PC-9 (cell line): Measurements from ENCODE around the gene CFL1. TPM values are rescaled to one million over a fixed set of nuclear protein-coding genes. Genes with fewer than 3 reads are reported as not detected.

Experiments used
- BruUV-seq: library from RNA; stranded (reverse); fragments of 400-500 nt; replicated peaks from 2 replicates; lab custom pipeline; 2021; lab: Mats Ljungman, UMichigan
- CTCF ChIA-PET: fragments of 300-600 bp; sonication (Branson Sonifier 250); formaldehyde crosslinking; loops from one replicate; lab custom pipeline; 2022; ENCODE audit warnings: antibody characterized with exemption; lab: Charles Lee
- POLR2A ChIA-PET: fragments of 300-600 bp; sonication (Branson Sonifier 250); formaldehyde crosslinking; loops from one replicate; lab custom pipeline; 2022; ENCODE audit warnings: antibody characterized with exemption; ENCODE audit not compliant: unreplicated experiment; lab: Charles Lee
- DNase-seq, 2 experiments: peaks; one replicate each; pipeline versions ENCODE4 v3.0.0 to v3.0.0-alpha.2; 2015 to 2022; ENCODE audit warnings: mixed read lengths in 1 of 2
- H2AFZ ChIP-seq: fragments of 200-600 bp; sonication (generic); 2 replicates; pipeline ENCODE4 v1.8.1; 2017; ENCODE audit warnings: antibody characterized with exemption
- H3F3A ChIP-seq: fragments of 200-600 bp; sonication (generic); 2 replicates; pipeline ENCODE4 v1.8.1; 2017; ENCODE audit warnings: antibody characterized with exemption, mild to moderate bottlenecking, low read depth; ENCODE audit not compliant: insufficient read depth
- H3K27ac ChIP-seq: fragments of 200-600 bp; sonication (generic); 2 replicates; pipeline ENCODE4 v1.6.1; 2016; ENCODE audit warnings: mixed run types
- H3K27me3 ChIP-seq: fragments of 200-600 bp; sonication (generic); 2 replicates; pipeline ENCODE4 v1.6.1; 2016; ENCODE audit warnings: low read depth, mixed run types; ENCODE audit not compliant: insufficient read depth
- H3K36me3 ChIP-seq: fragments of 200-600 bp; sonication (generic); 2 replicates; pipeline ENCODE4 v1.6.1; 2016; ENCODE audit warnings: low read depth, mixed run types
- H3K4me1 ChIP-seq: fragments of 200-600 bp; sonication (generic); replicated peaks from 2 replicates; pipeline ENCODE4 v1.6.1; 2016; ENCODE audit warnings: mixed run types; ENCODE audit not compliant: insufficient read depth
- H3K4me2 ChIP-seq: fragments of 200-600 bp; sonication (generic); 2 replicates; pipeline ENCODE4 v1.6.1; 2017; ENCODE audit warnings: mixed run types
- H3K4me3 ChIP-seq: fragments of 200-600 bp; sonication (generic); 2 replicates; pipeline ENCODE4 v1.6.1; 2016; ENCODE audit warnings: mixed run types
- H3K79me2 ChIP-seq: fragments of 200-600 bp; sonication (generic); 2 replicates; pipeline ENCODE4 v1.6.1; 2017; ENCODE audit warnings: low read depth, mixed run types
- H3K9me2 ChIP-seq: fragments of 200-600 bp; sonication (generic); 2 replicates; pipeline ENCODE4 v1.8.1; 2017; ENCODE audit warnings: mild to moderate bottlenecking; ENCODE audit not compliant: insufficient read depth
- H3K9me3 ChIP-seq: fragments of 200-600 bp; sonication (generic); 2 replicates; pipeline ENCODE4 v1.8.1; 2016; ENCODE audit warnings: low read depth; ENCODE audit not compliant: insufficient read depth
- H4K20me1 ChIP-seq: fragments of 200-600 bp; sonication (generic); 2 replicates; pipeline ENCODE4 v1.8.1; 2017; ENCODE audit not compliant: insufficient read depth
- CTCF ChIP-seq: fragments of 200-600 bp; sonication (generic); conservative IDR thresholded peaks from 2 replicates; pipeline ENCODE4 v1.6.1; 2017; ENCODE audit warnings: mixed run types, antibody characterized with exemption, mild to moderate bottlenecking, moderate library complexity
- EZH2 ChIP-seq: fragments of 200-600 bp; sonication (generic); IDR thresholded peaks from 2 replicates; pipeline ENCODE4 v1.8.0; 2017; ENCODE audit warnings: antibody characterized with exemption, low read depth
- intact Hi-C: fragments of 100-400 bp; cut with micrococcal nuclease; formaldehyde crosslinking; loops from one replicate; pipeline ENCODE4 v1.10.0; 2022; ENCODE audit not compliant: unreplicated experiment
- total RNA-seq: library from RNA; stranded (reverse); gene quantifications from 2 replicates; pipeline ENCODE4 v1.2.3, GENCODE V29; 2021

CFL1 gene
- total RNA-seq, 1 experiment from 2014 or later = 1,798 TPM

GRCh38 chr11:65859095-65859811 is 1.3 kb upstream of the CFL1 start:
- intact Hi-C loops = loop anchor here (1.0 to 2.0 kb wide), 4 partner anchors 29 to 244 kb away; partner anchors contain the start of genes FIBP, MAP3K11, OVOL1 and PCNX3
- H3K4me3 ChIP-seq = peak overlapping the region; percentile 96
- CTCF ChIA-PET = interaction anchor here (0.9 to 2.4 kb wide), 6 partner anchors 26 to 163 kb away, joined by 3 to 24 read pairs (median 8); partner anchors contain the start of genes BANF1, CCDC85B and FIBP
- peak overlapping the region; percentile 92 for H2AFZ ChIP-seq
- H3K4me2 ChIP-seq = peak overlapping the region; percentile 88
- POLR2A ChIA-PET = interaction anchor here (0.5 to 1.9 kb wide), 20 partner anchors 26 to 1925 kb away, joined by 3 to 29 read pairs (median 4); partner anchors contain the start of genes CCDC85B, FIBP, KAT5 and PCNX3
- peak; percentile 38; the same call in 1 of the 2 replicates for TF ChIP-seq CTCF
- TF ChIP-seq EZH2 = no peak
- H3F3A ChIP-seq = peaks cover 51% of the 10 kb centered on the region
- H3K27me3 ChIP-seq = no peaks in the 10 kb centered on the region
- no peaks in the 10 kb centered on the region for H3K9me3 ChIP-seq
- H3K4me1 ChIP-seq = peaks cover 21% of the 10 kb centered on the region
- H3K79me2 ChIP-seq = peaks cover 61% of the 10 kb centered on the region
- peak overlapping the region; percentile 79 for H3K27ac ChIP-seq
- no TSS peak for BruUV-seq
- peaks cover 32% of the 10 kb centered on the region for H4K20me1 ChIP-seq
- DNase-seq = peak; percentile 96 to 99
- H3K36me3 ChIP-seq = peaks cover 36% of the 10 kb centered on the region
- H3K9me2 ChIP-seq = no peaks in the 10 kb centered on the region

GRCh38 chr11:65858681-65859087 is 704 bp upstream of the CFL1 start:
- TF ChIP-seq CTCF (no peak), EZH2 (no peak)
- Histone ChIP-seq H3F3A (peaks cover 53% of the 10 kb centered on the region), H3K79me2 (peaks cover 67% of the 10 kb centered on the region), H3K9me2 (no peaks in the 10 kb centered on the region), H3K27ac (peak overlapping the region; percentile 45), H4K20me1 (peaks cover 38% of the 10 kb centered on the region), H2AFZ (peak overlapping the region; percentile 92), H3K4me3 (peak overlapping the region; percentile 96), H3K4me1 (peaks cover 21% of the 10 kb centered on the region), H3K4me2 (peak overlapping the region; percentile 88), H3K27me3 (no peaks in the 10 kb centered on the region), H3K9me3 (no peaks in the 10 kb centered on the region), H3K36me3 (peaks cover 37% of the 10 kb centered on the region)
- intact Hi-C loops = loop anchor here (1.0 to 2.0 kb wide), 5 partner anchors 30 to 244 kb away; partner anchors contain the start of genes FIBP, MAP3K11, OVOL1 and PCNX3
- ChIA-PET CTCF (interaction anchor here (0.7 to 2.0 kb wide), 2 partner anchors 11 to 26 kb away, joined by 6 to 10 read pairs; no protein-coding TSS in a partner anchor), POLR2A (interaction anchor here (0.5 to 1.7 kb wide), 17 partner anchors 10 to 1628 kb away, joined by 3 to 37 read pairs (median 4); partner anchors contain the start of genes CCDC85B, RNASEH2C and SF3B2)
- TSS peak; percentile 28 for BruUV-seq
- DNase-seq = no peak

- CTCF ChIA-PET = no interaction called here
- DNase-seq = peak in 1 of 2 experiments; percentile 33
- H3K79me2 ChIP-seq = peaks cover 62% of the 10 kb centered on the region
Measured at GRCh38 chr11:65857500-65857852, 504 bp downstream of the CFL1 start.

More at GRCh38 chr11:65857500-65857852, 504 bp downstream of the CFL1 start:
- TF ChIP-seq CTCF = no peak
- H4K20me1 ChIP-seq = peaks cover 46% of the 10 kb centered on the region
- peaks cover 21% of the 10 kb centered on the region for H3K4me1 ChIP-seq
- intact Hi-C loops = loop anchor here (1.0 kb wide), 1 partner anchor 145 kb away; the partner anchor contains the start of gene KAT5
- H3K9me2 ChIP-seq = no peaks in the 10 kb centered on the region
- peaks cover 62% of the 10 kb centered on the region for H3F3A ChIP-seq
- H3K27ac ChIP-seq = peak overlapping the region; percentile 53
- H2AFZ ChIP-seq = no peak overlapping the region
- H3K27me3 ChIP-seq = no peaks in the 10 kb centered on the region
- peak overlapping the region; percentile 91 for H3K4me2 ChIP-seq
- BruUV-seq = no TSS peak
- H3K36me3 ChIP-seq = peaks cover 38% of the 10 kb centered on the region
- H3K9me3 ChIP-seq = no peaks in the 10 kb centered on the region
- POLR2A ChIA-PET = interaction anchor here (0.6 to 0.7 kb wide), 2 partner anchors 55 to 104 kb away, joined by 3 read pairs; no protein-coding TSS in a partner anchor
- H3K4me3 ChIP-seq = peak overlapping the region; percentile 96
